ENCODE results near the gene MSRB3. TPM values are rescaled to one million over a fixed set of nuclear protein-coding genes. Genes with fewer than 3 reads are reported as not detected.
A peak's percentile ranks its signal among the peaks of the same experiment; 100 is the strongest.
"Not testable (repeated sequence)": the region's sequence is repeated elsewhere in the genome, so short reads cannot be mapped to it uniquely, and the experiment has no call there.

The MSRB3 gene
- total RNA-seq, 1 donor from 2014 or later = 3.7 TPM

DNA sequence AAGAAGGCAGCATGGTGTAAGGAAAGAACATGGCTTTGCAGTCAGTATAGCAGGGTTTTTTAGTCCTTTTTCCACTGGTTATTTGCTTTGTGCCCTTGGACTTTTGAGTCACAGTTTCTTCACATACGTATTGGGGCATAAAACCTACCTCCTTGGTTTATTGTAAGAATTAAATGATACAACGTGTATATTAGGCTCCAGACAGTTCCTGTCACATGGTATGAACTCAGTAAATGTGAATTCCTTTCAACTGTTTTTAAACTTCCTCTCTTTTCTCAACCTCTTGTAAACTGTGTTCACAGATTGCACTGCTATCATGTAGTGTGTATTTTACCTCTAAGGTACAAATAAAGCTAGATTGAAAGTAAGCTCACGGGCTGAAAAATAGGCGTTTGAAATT is 29.5 kb downstream of the MSRB3 start:
- no peaks in the 10 kb centered on the region for H3K9me3 ChIP-seq (ENCODE audit: low read depth)
- Mint-ChIP-seq H3K27ac (no peak overlapping the region), H3K36me3 (peaks cover 1% of the 10 kb centered on the region), H3K9me3 (peaks cover 4% of the 10 kb centered on the region), H3K27me3 (ENCODE audit: insufficient read depth, low read depth) (no peaks in the 10 kb centered on the region), H3K4me3 (no peak overlapping the region), H3K4me1 (peaks cover 5% of the 10 kb centered on the region)
- no peak for TF ChIP-seq EZH2 (IDR thresholded peaks at IDR 0.05)
- no peaks in the 10 kb centered on the region for H3F3A ChIP-seq (ENCODE audit: low read depth)
- peaks cover 2% of the 10 kb centered on the region for H3K4me1 ChIP-seq
- no peak for DNase-seq (ENCODE audit: low spot score)
- H3K79me2 ChIP-seq (ENCODE audit: low read depth) = no peaks in the 10 kb centered on the region
- H3K27ac ChIP-seq = no peak overlapping the region
- H3K36me3 ChIP-seq = no peaks in the 10 kb centered on the region
- H3K27me3 ChIP-seq = no peaks in the 10 kb centered on the region
- H4K20me1 ChIP-seq (ENCODE audit: low read depth) = no peaks in the 10 kb centered on the region
- H3K9ac ChIP-seq = no peak overlapping the region
- H3K4me2 ChIP-seq = no peak overlapping the region
- H3K4me3 ChIP-seq = no peak overlapping the region
- no peak overlapping the region for H2AFZ ChIP-seq (replicated peaks)

DNA sequence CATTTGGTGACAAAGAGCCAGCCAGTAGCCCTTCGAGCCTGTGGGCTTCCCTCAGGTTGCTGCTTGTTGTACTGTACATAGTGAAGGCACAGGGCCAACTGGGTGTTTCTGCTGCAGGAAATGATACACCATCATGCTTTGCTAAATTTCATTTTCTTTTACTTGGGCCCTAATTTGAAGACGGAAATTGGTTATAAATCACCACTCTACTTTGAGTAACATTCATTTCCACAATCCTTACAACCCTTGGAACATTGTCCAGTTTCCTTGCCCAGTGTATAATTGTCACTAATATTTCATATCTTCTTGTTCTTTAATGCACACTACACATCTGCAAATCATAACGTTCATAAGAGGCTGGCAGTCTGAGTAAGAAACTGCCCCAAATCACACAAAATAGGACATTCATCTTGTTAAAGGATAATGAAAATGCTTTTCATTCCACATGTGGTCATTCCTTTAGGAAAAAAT is 30.2 kb downstream of the MSRB3 start:
- no peak overlapping the region for H3K27ac Mint-ChIP-seq
- Histone ChIP-seq H3F3A (ENCODE audit: low read depth) (no peaks in the 10 kb centered on the region), H3K4me1 (no peaks in the 10 kb centered on the region), H3K4me2 (no peak overlapping the region), H3K79me2 (ENCODE audit: low read depth) (no peaks in the 10 kb centered on the region), H2AFZ (replicated peaks) (no peak overlapping the region), H3K36me3 (no peaks in the 10 kb centered on the region), H3K27ac (no peak overlapping the region), H3K9me3 (ENCODE audit: low read depth) (no peaks in the 10 kb centered on the region), H3K4me3 (no peak overlapping the region), H4K20me1 (ENCODE audit: low read depth) (no peaks in the 10 kb centered on the region), H3K9ac (no peak overlapping the region), H3K27me3 (no peaks in the 10 kb centered on the region)
- H3K4me3 Mint-ChIP-seq = no peak overlapping the region
- TF ChIP-seq EZH2phosphoT487 (IDR thresholded peaks at IDR 0.05) (no peak), EZH2 (IDR thresholded peaks at IDR 0.05) (no peak)
- TF ChIP-seq, protein P1, sequence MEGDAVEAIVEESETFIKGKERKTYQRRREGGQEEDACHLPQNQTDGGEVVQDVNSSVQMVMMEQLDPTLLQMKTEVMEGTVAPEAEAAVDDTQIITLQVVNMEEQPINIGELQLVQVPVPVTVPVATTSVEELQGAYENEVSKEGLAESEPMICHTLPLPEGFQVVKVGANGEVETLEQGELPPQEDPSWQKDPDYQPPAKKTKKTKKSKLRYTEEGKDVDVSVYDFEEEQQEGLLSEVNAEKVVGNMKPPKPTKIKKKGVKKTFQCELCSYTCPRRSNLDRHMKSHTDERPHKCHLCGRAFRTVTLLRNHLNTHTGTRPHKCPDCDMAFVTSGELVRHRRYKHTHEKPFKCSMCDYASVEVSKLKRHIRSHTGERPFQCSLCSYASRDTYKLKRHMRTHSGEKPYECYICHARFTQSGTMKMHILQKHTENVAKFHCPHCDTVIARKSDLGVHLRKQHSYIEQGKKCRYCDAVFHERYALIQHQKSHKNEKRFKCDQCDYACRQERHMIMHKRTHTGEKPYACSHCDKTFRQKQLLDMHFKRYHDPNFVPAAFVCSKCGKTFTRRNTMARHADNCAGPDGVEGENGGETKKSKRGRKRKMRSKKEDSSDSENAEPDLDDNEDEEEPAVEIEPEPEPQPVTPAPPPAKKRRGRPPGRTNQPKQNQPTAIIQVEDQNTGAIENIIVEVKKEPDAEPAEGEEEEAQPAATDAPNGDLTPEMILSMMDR (IDR thresholded peaks at IDR 0.05) = no peak
- peaks cover 5% of the 10 kb centered on the region for H3K4me1 Mint-ChIP-seq
- peaks cover 1% of the 10 kb centered on the region for H3K36me3 Mint-ChIP-seq
- no peak for DNase-seq (ENCODE audit: low spot score)
- no peaks in the 10 kb centered on the region for H3K27me3 Mint-ChIP-seq (ENCODE audit: insufficient read depth, low read depth)
- peaks cover 4% of the 10 kb centered on the region for H3K9me3 Mint-ChIP-seq

DNA sequence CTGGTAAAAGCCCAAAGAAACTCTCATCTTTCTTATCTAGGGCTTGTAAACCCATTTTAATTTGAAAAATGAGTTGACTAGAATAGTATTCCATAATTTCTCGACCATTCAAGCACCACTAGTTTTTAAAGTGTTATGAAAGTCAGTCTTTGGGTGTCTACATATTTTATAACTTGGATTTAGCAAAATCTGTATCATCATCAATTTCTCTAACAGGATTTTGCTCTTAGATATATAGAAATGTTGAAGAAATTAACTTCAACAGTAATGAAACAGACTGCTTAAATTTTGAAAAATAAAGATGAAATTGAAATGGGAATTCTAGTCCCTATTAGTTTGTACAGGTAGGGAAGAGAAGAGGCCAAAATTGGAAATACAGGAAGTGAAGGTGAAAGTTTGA is 32.8 kb downstream of the MSRB3 start:
- Mint-ChIP-seq H3K4me3 (no peak overlapping the region), H3K27me3 (ENCODE audit: insufficient read depth, low read depth) (no peaks in the 10 kb centered on the region), H3K4me1 (peaks cover 5% of the 10 kb centered on the region), H3K27ac (no peak overlapping the region), H3K9me3 (no peaks in the 10 kb centered on the region), H3K36me3 (no peaks in the 10 kb centered on the region)
- H3K4me3 ChIP-seq = no peak overlapping the region
- no peaks in the 10 kb centered on the region for H3K4me1 ChIP-seq
- H3K36me3 ChIP-seq = no peaks in the 10 kb centered on the region
- H4K20me1 ChIP-seq (ENCODE audit: low read depth) = no peaks in the 10 kb centered on the region
- no peak overlapping the region for H3K9ac ChIP-seq
- no peak overlapping the region for H2AFZ ChIP-seq (replicated peaks)
- no peaks in the 10 kb centered on the region for H3K27me3 ChIP-seq
- H3K4me2 ChIP-seq = no peak overlapping the region
- no peak for DNase-seq (ENCODE audit: low spot score)
- TF ChIP-seq EZH2 (IDR thresholded peaks at IDR 0.05) (no peak), EZH2phosphoT487 (IDR thresholded peaks at IDR 0.05) (no peak)
- TF ChIP-seq, protein P1 (IDR thresholded peaks at IDR 0.05) = no peak
- no peaks in the 10 kb centered on the region for H3F3A ChIP-seq (ENCODE audit: low read depth)
- no peaks in the 10 kb centered on the region for H3K79me2 ChIP-seq (ENCODE audit: low read depth)
- no peak overlapping the region for H3K27ac ChIP-seq
- no peaks in the 10 kb centered on the region for H3K9me3 ChIP-seq (ENCODE audit: low read depth)

DNA sequence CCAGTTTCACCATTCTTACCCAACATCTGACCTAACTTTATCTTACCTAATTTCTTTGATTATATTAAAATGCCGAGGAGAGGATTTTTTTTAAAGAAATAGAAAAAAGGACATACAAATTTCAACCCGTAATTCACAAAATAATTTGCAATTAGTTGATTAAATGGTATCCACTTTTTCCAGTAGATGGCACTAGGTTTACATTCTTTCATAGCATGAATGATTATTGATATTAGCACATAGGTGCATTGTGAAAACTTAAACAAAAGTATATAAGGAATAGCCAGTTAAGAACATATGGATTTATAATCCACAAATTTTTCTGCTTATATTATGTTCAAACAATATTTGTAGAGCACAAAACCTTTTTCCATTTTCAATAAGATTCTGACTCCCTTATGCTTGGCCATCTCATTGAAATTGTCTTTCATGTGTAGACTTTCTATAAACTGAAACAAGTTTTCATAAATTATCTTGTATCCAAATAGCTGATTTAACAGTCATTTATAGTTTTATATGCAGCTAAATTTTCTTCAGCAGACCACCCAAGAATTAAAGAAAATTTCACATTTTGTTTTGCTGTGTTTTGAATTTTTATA is 35.3 kb downstream of the MSRB3 start:
- no peaks in the 10 kb centered on the region for H3K4me1 ChIP-seq
- no peaks in the 10 kb centered on the region for H3K9me3 ChIP-seq (ENCODE audit: low read depth)
- TF ChIP-seq, protein P1 (IDR thresholded peaks at IDR 0.05) = peak; percentile 65
- no peak for TF ChIP-seq EZH2phosphoT487 (IDR thresholded peaks at IDR 0.05)
- H3K27ac Mint-ChIP-seq = no peak overlapping the region
- H3F3A ChIP-seq (ENCODE audit: low read depth) = no peaks in the 10 kb centered on the region
- H3K36me3 Mint-ChIP-seq = no peaks in the 10 kb centered on the region
- no peaks in the 10 kb centered on the region for H3K9me3 Mint-ChIP-seq
- H3K4me3 Mint-ChIP-seq = no peak overlapping the region
- no peak overlapping the region for H3K27ac ChIP-seq
- no peaks in the 10 kb centered on the region for H3K79me2 ChIP-seq (ENCODE audit: low read depth)
- no peak overlapping the region for H3K4me3 ChIP-seq
- H4K20me1 ChIP-seq (ENCODE audit: low read depth) = no peaks in the 10 kb centered on the region
- peak; percentile 10 for DNase-seq (ENCODE audit: low spot score)
- no peaks in the 10 kb centered on the region for H3K36me3 ChIP-seq
- H3K27me3 Mint-ChIP-seq (ENCODE audit: insufficient read depth, low read depth) = no peaks in the 10 kb centered on the region
- H2AFZ ChIP-seq (replicated peaks) = no peak overlapping the region
- no peak overlapping the region for H3K4me2 ChIP-seq
- no peaks in the 10 kb centered on the region for H3K27me3 ChIP-seq
- no peak overlapping the region for H3K9ac ChIP-seq
- H3K4me1 Mint-ChIP-seq = no peaks in the 10 kb centered on the region

DNA sequence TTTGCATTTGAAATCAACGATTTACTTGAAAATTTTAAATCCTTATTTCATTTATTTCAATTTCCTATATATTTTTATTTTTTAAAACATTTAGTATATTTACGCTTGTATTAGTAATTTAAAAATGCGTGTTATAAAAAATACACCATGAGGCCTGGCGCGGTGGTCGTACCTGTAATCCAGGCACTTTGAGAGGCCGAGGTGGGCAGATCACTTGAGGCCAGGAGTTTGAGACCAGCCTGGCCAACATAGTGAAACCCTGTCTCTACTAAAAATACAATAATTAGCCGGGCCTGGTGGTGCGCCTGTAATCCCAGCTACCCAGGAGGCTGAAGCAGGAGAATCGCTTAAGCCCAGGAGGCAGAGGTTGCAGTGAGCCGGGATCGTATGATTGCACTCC is 36.8 kb downstream of the MSRB3 start:
- not testable (repeated sequence) for H3K36me3 Mint-ChIP-seq; H3K27ac Mint-ChIP-seq; H3K4me3 Mint-ChIP-seq; H3K4me3 ChIP-seq; H3K9me3 ChIP-seq (ENCODE audit: low read depth); H3K4me1 Mint-ChIP-seq; H3K9ac ChIP-seq; H3F3A ChIP-seq (ENCODE audit: low read depth); H3K79me2 ChIP-seq (ENCODE audit: low read depth); H4K20me1 ChIP-seq (ENCODE audit: low read depth); H3K9me3 Mint-ChIP-seq; H3K4me1 ChIP-seq; DNase-seq (ENCODE audit: low spot score); H3K27me3 ChIP-seq; H2AFZ ChIP-seq (replicated peaks); H3K4me2 ChIP-seq; H3K27ac ChIP-seq; H3K36me3 ChIP-seq; H3K27me3 Mint-ChIP-seq (ENCODE audit: insufficient read depth, low read depth)
